Measurements from ENCODE around the gene TOB2. TPM values are rescaled to one million over a fixed set of nuclear protein-coding genes. Genes with fewer than 3 reads are reported as not detected.

TOB2 gene
- total RNA-seq, 2 experiments from 2014 or later: 27.0 to 28.5 TPM

GRCh38 chr22:41394012-41394356 lies 52.6 kb downstream of the TOB2 start:
- ATAC-seq: no peak
- ChIA-PET CTCF (interaction anchor here (4.3 kb wide), 1 partner anchor 10 kb away, joined by 23 read pairs; no protein-coding TSS in a partner anchor), POLR2A (no interaction called here)
- H3K27ac Mint-ChIP-seq: no peak overlapping the region
- H3K36me3 Mint-ChIP-seq (ENCODE audit: low read depth): peaks cover 3% of the 10 kb centered on the region
- intact Hi-C loops (cut with micrococcal nuclease): no loop called here
- no peaks in the 10 kb centered on the region for H3K27me3 Mint-ChIP-seq
- TF ChIP-seq, protein P1, sequence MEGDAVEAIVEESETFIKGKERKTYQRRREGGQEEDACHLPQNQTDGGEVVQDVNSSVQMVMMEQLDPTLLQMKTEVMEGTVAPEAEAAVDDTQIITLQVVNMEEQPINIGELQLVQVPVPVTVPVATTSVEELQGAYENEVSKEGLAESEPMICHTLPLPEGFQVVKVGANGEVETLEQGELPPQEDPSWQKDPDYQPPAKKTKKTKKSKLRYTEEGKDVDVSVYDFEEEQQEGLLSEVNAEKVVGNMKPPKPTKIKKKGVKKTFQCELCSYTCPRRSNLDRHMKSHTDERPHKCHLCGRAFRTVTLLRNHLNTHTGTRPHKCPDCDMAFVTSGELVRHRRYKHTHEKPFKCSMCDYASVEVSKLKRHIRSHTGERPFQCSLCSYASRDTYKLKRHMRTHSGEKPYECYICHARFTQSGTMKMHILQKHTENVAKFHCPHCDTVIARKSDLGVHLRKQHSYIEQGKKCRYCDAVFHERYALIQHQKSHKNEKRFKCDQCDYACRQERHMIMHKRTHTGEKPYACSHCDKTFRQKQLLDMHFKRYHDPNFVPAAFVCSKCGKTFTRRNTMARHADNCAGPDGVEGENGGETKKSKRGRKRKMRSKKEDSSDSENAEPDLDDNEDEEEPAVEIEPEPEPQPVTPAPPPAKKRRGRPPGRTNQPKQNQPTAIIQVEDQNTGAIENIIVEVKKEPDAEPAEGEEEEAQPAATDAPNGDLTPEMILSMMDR (IDR thresholded peaks at IDR 0.05): no peak
- no peak overlapping the region for H3K4me3 Mint-ChIP-seq
- no peaks in the 10 kb centered on the region for H3K9me3 Mint-ChIP-seq
- no peak for DNase-seq
- H3K4me1 Mint-ChIP-seq (ENCODE audit: low read depth): no peaks in the 10 kb centered on the region

DNA sequence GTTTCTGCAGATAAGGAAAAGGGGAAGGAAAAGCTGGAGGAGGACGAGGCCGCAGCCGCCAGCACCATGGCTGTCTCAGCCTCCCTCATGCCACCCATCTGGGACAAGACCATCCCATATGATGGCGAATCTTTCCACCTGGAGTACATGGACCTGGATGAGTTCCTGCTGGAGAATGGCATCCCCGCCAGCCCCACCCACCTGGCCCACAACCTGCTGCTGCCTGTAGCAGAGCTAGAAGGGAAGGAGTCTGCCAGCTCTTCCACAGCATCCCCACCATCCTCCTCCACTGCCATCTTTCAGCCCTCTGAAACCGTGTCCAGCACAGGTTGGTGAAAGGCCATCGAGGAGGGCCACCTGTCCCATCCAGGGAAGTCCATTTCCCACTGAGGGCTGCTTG lies 59.3 kb downstream of the TOB2 start:
- intact Hi-C loops (cut with micrococcal nuclease): no loop called here
- H3K4me3 Mint-ChIP-seq: no peak overlapping the region
- TF ChIP-seq, protein P1 (IDR thresholded peaks at IDR 0.05): no peak
- H3K27me3 Mint-ChIP-seq: no peaks in the 10 kb centered on the region
- no peaks in the 10 kb centered on the region for H3K9me3 Mint-ChIP-seq
- DNase-seq: no peak
- ChIA-PET POLR2A (interaction anchor here (0.7 kb wide), 1 partner anchor 121 kb away, joined by 3 read pairs; no protein-coding TSS in a partner anchor), CTCF (interaction anchor here (2.6 kb wide), 1 partner anchor 17 kb away, joined by 10 read pairs; no protein-coding TSS in a partner anchor)
- peaks cover 5% of the 10 kb centered on the region for H3K36me3 Mint-ChIP-seq (ENCODE audit: low read depth)
- no peak overlapping the region for H3K27ac Mint-ChIP-seq
- ATAC-seq: no peak
- H3K4me1 Mint-ChIP-seq (ENCODE audit: low read depth): peaks cover 8% of the 10 kb centered on the region

DNA sequence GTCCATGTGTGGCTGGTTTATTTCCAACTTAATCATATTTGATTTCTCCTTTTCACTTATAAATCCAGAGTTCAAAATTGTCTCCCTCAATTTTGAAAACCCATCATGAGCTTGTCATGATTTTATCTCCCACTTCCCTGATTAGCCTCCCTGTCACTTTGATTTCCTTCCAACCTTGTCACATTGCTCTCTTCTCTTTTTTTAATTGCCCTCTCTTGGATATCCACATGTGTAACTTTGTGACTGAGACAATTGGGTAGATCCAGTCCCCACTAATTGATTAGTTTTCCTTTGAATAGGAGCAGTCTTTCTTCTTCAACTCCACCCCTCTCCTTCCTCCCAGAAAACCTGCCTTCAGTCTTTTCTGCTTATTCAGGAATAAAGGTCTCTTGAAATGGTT lies 62.5 kb downstream of the TOB2 start:
- no peak overlapping the region for H3K4me3 Mint-ChIP-seq
- DNase-seq (no peak), ATAC-seq (no peak)
- H3K9me3 Mint-ChIP-seq: no peaks in the 10 kb centered on the region
- intact Hi-C loops (cut with micrococcal nuclease): no loop called here
- H3K27me3 Mint-ChIP-seq: no peaks in the 10 kb centered on the region
- H3K4me1 Mint-ChIP-seq (ENCODE audit: low read depth): peaks cover 16% of the 10 kb centered on the region
- TF ChIP-seq, protein P1 (IDR thresholded peaks at IDR 0.05): no peak
- no peak overlapping the region for H3K27ac Mint-ChIP-seq
- ChIA-PET POLR2A (interaction anchor here (4.4 kb wide), 1 partner anchor 85 kb away, joined by 20 read pairs; the partner anchor contains the start of genes ACO2 and PHF5A), CTCF (interaction anchor here (1.5 to 1.8 kb wide), 2 partner anchors 20 to 143 kb away, joined by 5 to 12 read pairs; no protein-coding TSS in a partner anchor)
- H3K36me3 Mint-ChIP-seq (ENCODE audit: low read depth): peaks cover 2% of the 10 kb centered on the region

Other genes with a start within 250 kb of the TOB2 start
- gene L3MBTL2, start 241.5 kb downstream of the TOB2 start, total RNA-seq: 10 to 100 TPM; 25.6 to 28.3 TPM
- under 1 TPM in 1 of 2 experiments, not detected in 1; 0.23 TPM for gene CHADL, start 205.9 kb downstream of the TOB2 start, total RNA-seq
- gene RANGAP1, start 160.6 kb downstream of the TOB2 start, total RNA-seq: 100 to 1,000 TPM; 150 to 151 TPM
- 10 to 100 TPM; 46.1 to 47.9 TPM for gene ZC3H7B, start 145.3 kb downstream of the TOB2 start, total RNA-seq
- 1 to 10 TPM; 1.4 to 2.0 TPM for gene TEF, start 64.9 kb downstream of the TOB2 start, total RNA-seq
- 10 to 100 TPM; 65.2 to 70.4 TPM for gene PHF5A, start 21.9 kb upstream of the TOB2 start, total RNA-seq
- 10 to 100 TPM; 96.5 to 97.7 TPM for gene ACO2, start 22.3 kb upstream of the TOB2 start, total RNA-seq
- gene POLR3H, start 97.7 kb upstream of the TOB2 start, total RNA-seq: 10 to 100 TPM; 26.8 to 29.0 TPM
- gene CSDC2, start 114.2 kb upstream of the TOB2 start, total RNA-seq: not detected
- 10 to 100 TPM; 29.8 to 29.9 TPM for gene PMM1, start 143.0 kb upstream of the TOB2 start, total RNA-seq
- 10 to 100 TPM; 48.0 to 55.1 TPM for gene DESI1, start 174.2 kb upstream of the TOB2 start, total RNA-seq
- 100 to 1,000 TPM; 424 to 425 TPM for gene XRCC6, start 174.5 kb upstream of the TOB2 start, total RNA-seq
- 100 to 1,000 TPM; 275 to 299 TPM for gene SNU13, start 242.1 kb upstream of the TOB2 start, total RNA-seq